ENCODE results near the gene TNPO2.

TNPO2 gene

GRCh38 chr19:12754465-12755196, 30.9 kb upstream of the TNPO2 start:
- TF ChIP-seq CTCF (conservative IDR thresholded peaks at IDR 0.05; ENCODE audit: low read length) (no peak), EZH2phosphoT487 (IDR thresholded peaks at IDR 0.05; ENCODE audit: borderline replicate concordance) (no peak)
- Histone ChIP-seq H3K27me3 (ENCODE audit: insufficient read depth, low read length, poor library complexity, severe bottlenecking) (no peaks in the 10 kb centered on the region), H3K79me2 (ENCODE audit: insufficient read depth, low read length) (no peaks in the 10 kb centered on the region)

GRCh38 chr19:12752056-12752781, 28.5 kb upstream of the TNPO2 start:
- H3K36me3 ChIP-seq (ENCODE audit: insufficient read depth, low read length): peaks cover 6% of the 10 kb centered on the region; the same call in 1 of the 2 replicates
- H3K4me1 ChIP-seq (ENCODE audit: insufficient read depth, low read length, poor library complexity, severe bottlenecking): no peaks in the 10 kb centered on the region
- H4K20me1 ChIP-seq (ENCODE audit: insufficient read depth, low read length, poor library complexity, severe bottlenecking): no peaks in the 10 kb centered on the region
- no peaks in the 10 kb centered on the region for H3F3A ChIP-seq (ENCODE audit: low read depth)
- no peak for TF ChIP-seq EZH2phosphoT487 (IDR thresholded peaks at IDR 0.05; ENCODE audit: borderline replicate concordance)
- TF ChIP-seq CTCF (conservative IDR thresholded peaks at IDR 0.05; ENCODE audit: low read length): no peak
- no peaks in the 10 kb centered on the region for H3K9me2 ChIP-seq (replicated peaks; ENCODE audit: low read depth, low read length)
- H3K79me2 ChIP-seq (ENCODE audit: insufficient read depth, low read length): no peaks in the 10 kb centered on the region
- H3K4me3 ChIP-seq (ENCODE audit: low read length, poor library complexity, severe bottlenecking): no peak overlapping the region
- H2AFZ ChIP-seq (ENCODE audit: low read length): no peak overlapping the region
- peaks cover 3% of the 10 kb centered on the region; the same call in 1 of the 2 replicates for H3K9me3 ChIP-seq (ENCODE audit: insufficient read depth, low read depth, low read length)
- H3K27me3 ChIP-seq (ENCODE audit: insufficient read depth, low read length, poor library complexity, severe bottlenecking): no peaks in the 10 kb centered on the region
- H3K4me2 ChIP-seq (ENCODE audit: low read depth, low read length, poor library complexity, severe bottlenecking): no peak overlapping the region
- no peak overlapping the region for H3K9ac ChIP-seq (ENCODE audit: low read depth, low read length, poor library complexity, severe bottlenecking)

More at GRCh38 chr19:12754465-12755196, 30.9 kb upstream of the TNPO2 start:
- no peak overlapping the region for H3K4me2 ChIP-seq (ENCODE audit: low read depth, low read length, poor library complexity, severe bottlenecking)
- H3K9me2 ChIP-seq (replicated peaks; ENCODE audit: low read depth, low read length): no peaks in the 10 kb centered on the region
- no peak overlapping the region for H3K4me3 ChIP-seq (ENCODE audit: low read length, poor library complexity, severe bottlenecking)
- no peaks in the 10 kb centered on the region for H3K9me3 ChIP-seq (ENCODE audit: insufficient read depth, low read depth, low read length)
- no peaks in the 10 kb centered on the region for H3K36me3 ChIP-seq (ENCODE audit: insufficient read depth, low read length)
- H3K4me1 ChIP-seq (ENCODE audit: insufficient read depth, low read length, poor library complexity, severe bottlenecking): no peaks in the 10 kb centered on the region
- H4K20me1 ChIP-seq (ENCODE audit: insufficient read depth, low read length, poor library complexity, severe bottlenecking): no peaks in the 10 kb centered on the region
- H2AFZ ChIP-seq (ENCODE audit: low read length): no peak overlapping the region
- H3K9ac ChIP-seq (ENCODE audit: low read depth, low read length, poor library complexity, severe bottlenecking): no peak overlapping the region
- H3F3A ChIP-seq (ENCODE audit: low read depth): no peaks in the 10 kb centered on the region

GRCh38 chr19:12751635-12752034, 27.9 kb upstream of the TNPO2 start, which contains the start of gene BEST2:
Gene BEST2, plus strand, starts transcription at chr19:12751791. Its CDS starts 802 bp downstream, at chr19:12752593.
- H3K4me1 ChIP-seq (ENCODE audit: insufficient read depth, low read length, poor library complexity, severe bottlenecking): no peaks in the 10 kb centered on the region
- H3K9me3 ChIP-seq (ENCODE audit: insufficient read depth, low read depth, low read length): peaks cover 3% of the 10 kb centered on the region; the same call in 1 of the 2 replicates
- no peaks in the 10 kb centered on the region for H4K20me1 ChIP-seq (ENCODE audit: insufficient read depth, low read length, poor library complexity, severe bottlenecking)
- no peaks in the 10 kb centered on the region for H3K79me2 ChIP-seq (ENCODE audit: insufficient read depth, low read length)
- no peaks in the 10 kb centered on the region for H3F3A ChIP-seq (ENCODE audit: low read depth)
- no peaks in the 10 kb centered on the region for H3K27me3 ChIP-seq (ENCODE audit: insufficient read depth, low read length, poor library complexity, severe bottlenecking)
- peaks cover 6% of the 10 kb centered on the region; the same call in 1 of the 2 replicates for H3K36me3 ChIP-seq (ENCODE audit: insufficient read depth, low read length)
- no peak within 1 kb of the TSS for H3K4me3 ChIP-seq (ENCODE audit: low read length, poor library complexity, severe bottlenecking)
- H3K4me2 ChIP-seq (ENCODE audit: low read depth, low read length, poor library complexity, severe bottlenecking): no peak within 1 kb of the TSS
- TF ChIP-seq CTCF (conservative IDR thresholded peaks at IDR 0.05; ENCODE audit: low read length) (no peak), EZH2phosphoT487 (IDR thresholded peaks at IDR 0.05; ENCODE audit: borderline replicate concordance) (no peak)
- no peak within 1 kb of the TSS for H2AFZ ChIP-seq (ENCODE audit: low read length)
- H3K9ac ChIP-seq (ENCODE audit: low read depth, low read length, poor library complexity, severe bottlenecking): no peak within 1 kb of the TSS
- no peaks in the 10 kb centered on the region for H3K9me2 ChIP-seq (replicated peaks; ENCODE audit: low read depth, low read length)
